Endothelial cell (in vitro differentiated cells): ENCODE measurements around the gene NUP160. TPM values are rescaled to one million over a fixed set of nuclear protein-coding genes. Genes with fewer than 3 reads are reported as not detected.

Experiments used
- DNase-seq: peaks from one replicate; pipeline ENCODE4 v3.0.0; 2021; ENCODE audit warnings: low spot score
- H3K27ac Mint-ChIP-seq: one replicate; pipeline ENCODE4 v1.8.0; 2021; ENCODE audit warnings: mixed read lengths, inconsistent platforms; ENCODE audit not compliant: unreplicated experiment
- H3K27me3 Mint-ChIP-seq: one replicate; pipeline ENCODE4 v1.8.0; 2021; ENCODE audit warnings: mild to moderate bottlenecking, moderate library complexity, mixed read lengths, inconsistent platforms; ENCODE audit not compliant: unreplicated experiment
- H3K36me3 Mint-ChIP-seq: one replicate; pipeline ENCODE4 v1.8.0; 2021; ENCODE audit warnings: mild to moderate bottlenecking, low read depth, mixed read lengths, inconsistent platforms; ENCODE audit not compliant: unreplicated experiment
- H3K4me1 Mint-ChIP-seq: one replicate; pipeline ENCODE4 v1.8.0; 2021; ENCODE audit warnings: mild to moderate bottlenecking, mixed read lengths, inconsistent platforms; ENCODE audit not compliant: unreplicated experiment
- H3K4me3 Mint-ChIP-seq: one replicate; pipeline ENCODE4 v1.8.0; 2021; ENCODE audit warnings: mild to moderate bottlenecking, mixed read lengths, inconsistent platforms; ENCODE audit not compliant: unreplicated experiment
- H3K9me3 Mint-ChIP-seq: one replicate; pipeline ENCODE4 v1.8.0; 2021; ENCODE audit warnings: mixed read lengths, inconsistent platforms; ENCODE audit not compliant: unreplicated experiment
- CTCF ChIP-seq: fragments of 200-600 bp; sonication (generic); IDR thresholded peaks from one replicate; pipeline ENCODE4 v1.5.0; 2021; ENCODE audit warnings: antibody characterized with exemption; ENCODE audit not compliant: unreplicated experiment
- total RNA-seq: library from RNA; stranded (reverse); fragmentation: NEBNext Ultra II Directional; extraction: Animal tissue kit (Norgen Biotek cat#: 25700); gene quantifications from one replicate; pipeline ENCODE4 v1.2.1, GENCODE V29; 2021; ENCODE audit not compliant: unreplicated experiment

The NUP160 gene
- total RNA-seq, 1 donor from 2014 or later = 30.2 TPM

GRCh38 chr11:47732271-47732670 is 115.9 kb downstream of the NUP160 start:
- no peak overlapping the region for H3K27ac Mint-ChIP-seq
- H3K9me3 Mint-ChIP-seq = no peaks in the 10 kb centered on the region
- no peaks in the 10 kb centered on the region for H3K27me3 Mint-ChIP-seq
- H3K4me3 Mint-ChIP-seq = no peak overlapping the region
- DNase-seq = no peak
- TF ChIP-seq CTCF = no peak
- H3K36me3 Mint-ChIP-seq = peaks cover 36% of the 10 kb centered on the region
- H3K4me1 Mint-ChIP-seq = no peaks in the 10 kb centered on the region

DNA sequence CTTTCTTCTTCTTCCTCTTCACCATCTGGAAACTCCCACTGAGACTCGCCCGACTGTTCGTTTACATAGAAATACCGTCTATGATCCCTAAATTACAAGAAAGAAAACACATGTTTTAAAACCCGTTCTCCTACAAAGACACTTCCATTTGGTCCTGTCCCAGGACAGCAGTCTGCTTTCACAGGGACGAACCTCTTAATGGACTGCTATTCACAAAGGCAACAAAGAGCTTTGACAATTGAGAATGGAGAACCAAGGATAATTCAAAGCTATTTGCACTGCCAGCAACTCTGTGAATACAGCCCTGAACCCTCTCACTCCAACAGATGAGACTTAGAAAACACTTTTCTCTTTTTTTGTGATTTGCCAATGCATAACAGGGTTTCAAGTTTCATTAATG is 116.7 kb downstream of the NUP160 start:
- Mint-ChIP-seq H3K36me3 (peaks cover 32% of the 10 kb centered on the region), H3K9me3 (no peaks in the 10 kb centered on the region), H3K27ac (no peak overlapping the region), H3K27me3 (no peaks in the 10 kb centered on the region), H3K4me1 (no peaks in the 10 kb centered on the region), H3K4me3 (no peak overlapping the region)
- no peak for TF ChIP-seq CTCF
- no peak for DNase-seq

Other genes starting within 250 kb of the NUP160 start
- 109 TPM for gene MTCH2, start 205.8 kb downstream of the NUP160 start, total RNA-seq
- gene AGBL2, start 133.0 kb downstream of the NUP160 start, total RNA-seq = 1.7 TPM
- gene FNBP4, start 81.0 kb downstream of the NUP160 start, total RNA-seq = 78.3 TPM
- 1.6 TPM for gene PTPRJ, start 132.2 kb upstream of the NUP160 start, total RNA-seq